Astrocyte of the cerebellum (primary cell): ENCODE results near the gene DUOX2.

ENCODE experiments used
- DNase-seq: peaks from one replicate; pipeline ENCODE4 v3.0.0-alpha.2; 2011; ENCODE audit warnings: low read depth
- H3K4me3 ChIP-seq: 2 replicates; pipeline ENCODE4 v1.5.1; 2011; ENCODE audit warnings: mild to moderate bottlenecking, low read depth, low read length, moderate library complexity
- CTCF ChIP-seq: IDR thresholded peaks from 2 replicates; pipeline ENCODE4 v1.5.1; 2012; ENCODE audit warnings: low read length, low read depth, moderate library complexity, mild to moderate bottlenecking; ENCODE audit errors: missing control alignments
- in situ Hi-C: cut with HindIII; loops from 2 replicates; pipeline ENCODE4 v1.10.0; 2017; ENCODE audit warnings: low sequenced_read_pairs

DUOX2 gene

GRCh38 chr15:45147606-45148005 lies 33.6 kb upstream of the DUOX2 start:
- in situ Hi-C loops = no loop called here
- DNase-seq = no peak
- no peak overlapping the region for H3K4me3 ChIP-seq
- no peak for TF ChIP-seq CTCF

- TF ChIP-seq CTCF = no peak
- no peak for DNase-seq
- in situ Hi-C loops = no loop called here
- no peak overlapping the region for H3K4me3 ChIP-seq
Measured at GRCh38 chr15:45146405-45146804, 32.4 kb upstream of the DUOX2 start.

GRCh38 chr15:45144775-45145174 lies 30.8 kb upstream of the DUOX2 start:
- in situ Hi-C loops = no loop called here
- no peak overlapping the region for H3K4me3 ChIP-seq

GRCh38 chr15:45143946-45144345 lies 30.0 kb upstream of the DUOX2 start:
- TF ChIP-seq CTCF = no peak
- H3K4me3 ChIP-seq = no peak overlapping the region
- DNase-seq = no peak
- in situ Hi-C loops = no loop called here

More at GRCh38 chr15:45144775-45145174, 30.8 kb upstream of the DUOX2 start:
- no peak for TF ChIP-seq CTCF
- no peak for DNase-seq

GRCh38 chr15:45143056-45143455 lies 29.1 kb upstream of the DUOX2 start:
- no peak for DNase-seq
- in situ Hi-C loops = no loop called here
- TF ChIP-seq CTCF = no peak
- H3K4me3 ChIP-seq = no peak overlapping the region

- no peak for TF ChIP-seq CTCF
- H3K4me3 ChIP-seq = no peak overlapping the region
- in situ Hi-C loops = no loop called here
- no peak for DNase-seq
Measured at GRCh38 chr15:45141386-45141785, 27.4 kb upstream of the DUOX2 start.

GRCh38 chr15:45140557-45141250 lies 26.7 kb upstream of the DUOX2 start:
- no peak for TF ChIP-seq CTCF
- no peak overlapping the region for H3K4me3 ChIP-seq
- in situ Hi-C loops = no loop called here
- DNase-seq = no peak
